ENCODE results near the gene CDK12. TPM values are rescaled to one million over a fixed set of nuclear protein-coding genes. Genes with fewer than 3 reads are reported as not detected.

The CDK12 gene
- total RNA-seq, 1 donor from 2014 or later = 55.7 TPM

DNA sequence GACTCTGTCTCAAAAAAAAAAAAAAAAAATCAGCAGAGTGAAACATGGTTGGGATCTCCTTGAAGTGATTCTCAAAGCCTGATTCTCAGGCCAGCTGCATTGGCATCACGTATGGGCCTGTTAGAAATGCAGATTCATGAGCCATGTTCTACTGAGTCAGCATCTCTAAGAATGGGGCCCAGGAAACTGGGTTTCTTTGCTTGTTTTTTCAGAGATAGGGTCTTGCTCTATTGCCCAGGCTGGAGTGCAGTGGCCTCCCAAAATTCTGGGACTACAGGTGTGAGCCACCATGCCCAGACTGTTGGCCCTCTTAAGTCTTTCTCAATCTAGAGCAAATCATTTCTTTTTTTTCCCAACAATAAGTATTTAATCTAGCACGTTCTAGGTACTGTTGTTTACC is 47.7 kb downstream of the CDK12 start:
- Histone ChIP-seq H3K9ac (ENCODE audit: low read length) (no peak overlapping the region), H3K4me3 (ENCODE audit: insufficient read depth, low read depth, low read length) (no peak overlapping the region), H4K20me1 (ENCODE audit: insufficient read depth, low read length) (peaks cover 13% of the 10 kb centered on the region), H3K4me2 (ENCODE audit: low read length) (no peak overlapping the region), H3K79me2 (ENCODE audit: insufficient read depth, low read length) (peaks cover 15% of the 10 kb centered on the region), H3K36me3 (ENCODE audit: insufficient read depth, low read length) (peaks cover 40% of the 10 kb centered on the region), H3K9me3 (ENCODE audit: insufficient read depth, low read depth, low read length) (no peaks in the 10 kb centered on the region), H2AFZ (ENCODE audit: low read depth, low read length) (no peak overlapping the region), H3K27me3 (ENCODE audit: insufficient read depth, low read length) (no peaks in the 10 kb centered on the region), H3K4me1 (ENCODE audit: insufficient read depth, low read length) (no peaks in the 10 kb centered on the region), H3K27ac (ENCODE audit: low read depth, low read length) (no peak overlapping the region)
- no peak for TF ChIP-seq EZH2 (IDR thresholded peaks at IDR 0.05; ENCODE audit: insufficient read depth, low read length)
- TF ChIP-seq, protein P1, sequence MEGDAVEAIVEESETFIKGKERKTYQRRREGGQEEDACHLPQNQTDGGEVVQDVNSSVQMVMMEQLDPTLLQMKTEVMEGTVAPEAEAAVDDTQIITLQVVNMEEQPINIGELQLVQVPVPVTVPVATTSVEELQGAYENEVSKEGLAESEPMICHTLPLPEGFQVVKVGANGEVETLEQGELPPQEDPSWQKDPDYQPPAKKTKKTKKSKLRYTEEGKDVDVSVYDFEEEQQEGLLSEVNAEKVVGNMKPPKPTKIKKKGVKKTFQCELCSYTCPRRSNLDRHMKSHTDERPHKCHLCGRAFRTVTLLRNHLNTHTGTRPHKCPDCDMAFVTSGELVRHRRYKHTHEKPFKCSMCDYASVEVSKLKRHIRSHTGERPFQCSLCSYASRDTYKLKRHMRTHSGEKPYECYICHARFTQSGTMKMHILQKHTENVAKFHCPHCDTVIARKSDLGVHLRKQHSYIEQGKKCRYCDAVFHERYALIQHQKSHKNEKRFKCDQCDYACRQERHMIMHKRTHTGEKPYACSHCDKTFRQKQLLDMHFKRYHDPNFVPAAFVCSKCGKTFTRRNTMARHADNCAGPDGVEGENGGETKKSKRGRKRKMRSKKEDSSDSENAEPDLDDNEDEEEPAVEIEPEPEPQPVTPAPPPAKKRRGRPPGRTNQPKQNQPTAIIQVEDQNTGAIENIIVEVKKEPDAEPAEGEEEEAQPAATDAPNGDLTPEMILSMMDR (IDR thresholded peaks at IDR 0.05; ENCODE audit: insufficient read depth, low read depth, low read length) = no peak
- Mint-ChIP-seq H3K36me3 (ENCODE audit: low read depth, unreplicated experiment) (peaks cover 20% of the 10 kb centered on the region), H3K4me3 (ENCODE audit: unreplicated experiment) (no peak overlapping the region), H3K4me1 (ENCODE audit: low read depth, unreplicated experiment) (no peaks in the 10 kb centered on the region), H3K27me3 (ENCODE audit: low read depth, unreplicated experiment) (no peaks in the 10 kb centered on the region), H3K27ac (ENCODE audit: unreplicated experiment) (no peak overlapping the region), H3K9me3 (ENCODE audit: unreplicated experiment) (no peaks in the 10 kb centered on the region)
- no peak for DNase-seq (ENCODE audit: low read depth)
- FAIRE-seq = no peak

DNA sequence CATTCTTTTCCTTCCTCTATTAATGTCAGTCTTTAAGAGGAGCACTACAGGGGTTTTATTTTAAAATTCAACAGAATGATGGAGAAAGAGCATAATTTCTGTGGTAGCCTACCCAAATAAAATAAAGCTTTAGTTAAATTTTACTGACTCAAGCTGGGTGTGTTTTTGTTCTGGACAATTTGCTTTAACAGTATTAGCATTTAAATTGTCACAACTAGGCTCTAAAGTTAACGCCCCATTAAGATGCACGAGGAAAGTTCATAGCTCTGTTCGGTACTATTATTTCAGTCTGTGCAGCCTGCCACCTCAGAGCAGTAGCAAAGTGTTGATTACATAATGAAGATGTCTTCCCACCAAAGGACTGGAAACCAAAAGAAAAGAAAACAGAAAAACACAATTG is 52.0 kb downstream of the CDK12 start:
- H3K4me3 ChIP-seq (ENCODE audit: insufficient read depth, low read depth, low read length) = no peak overlapping the region
- Mint-ChIP-seq H3K27ac (ENCODE audit: unreplicated experiment) (no peak overlapping the region), H3K4me1 (ENCODE audit: low read depth, unreplicated experiment) (peaks cover 3% of the 10 kb centered on the region), H3K4me3 (ENCODE audit: unreplicated experiment) (no peak overlapping the region), H3K36me3 (ENCODE audit: low read depth, unreplicated experiment) (peaks cover 16% of the 10 kb centered on the region), H3K27me3 (ENCODE audit: low read depth, unreplicated experiment) (no peaks in the 10 kb centered on the region), H3K9me3 (ENCODE audit: unreplicated experiment) (no peaks in the 10 kb centered on the region)
- H3K9ac ChIP-seq (ENCODE audit: low read length) = no peak overlapping the region
- H3K4me2 ChIP-seq (ENCODE audit: low read length) = no peak overlapping the region
- H3K4me1 ChIP-seq (ENCODE audit: insufficient read depth, low read length) = peaks cover 4% of the 10 kb centered on the region
- TF ChIP-seq EZH2 (IDR thresholded peaks at IDR 0.05; ENCODE audit: insufficient read depth, low read length) = no peak
- H3K27me3 ChIP-seq (ENCODE audit: insufficient read depth, low read length) = no peaks in the 10 kb centered on the region
- no peak overlapping the region for H2AFZ ChIP-seq (ENCODE audit: low read depth, low read length)
- no peaks in the 10 kb centered on the region for H3K9me3 ChIP-seq (ENCODE audit: insufficient read depth, low read depth, low read length)
- DNase-seq (ENCODE audit: low read depth) (no peak), FAIRE-seq (no peak)
- peaks cover 54% of the 10 kb centered on the region for H3K36me3 ChIP-seq (ENCODE audit: insufficient read depth, low read length)
- H4K20me1 ChIP-seq (ENCODE audit: insufficient read depth, low read length) = peaks cover 8% of the 10 kb centered on the region
- H3K79me2 ChIP-seq (ENCODE audit: insufficient read depth, low read length) = peaks cover 5% of the 10 kb centered on the region
- H3K27ac ChIP-seq (ENCODE audit: low read depth, low read length) = no peak overlapping the region

DNA sequence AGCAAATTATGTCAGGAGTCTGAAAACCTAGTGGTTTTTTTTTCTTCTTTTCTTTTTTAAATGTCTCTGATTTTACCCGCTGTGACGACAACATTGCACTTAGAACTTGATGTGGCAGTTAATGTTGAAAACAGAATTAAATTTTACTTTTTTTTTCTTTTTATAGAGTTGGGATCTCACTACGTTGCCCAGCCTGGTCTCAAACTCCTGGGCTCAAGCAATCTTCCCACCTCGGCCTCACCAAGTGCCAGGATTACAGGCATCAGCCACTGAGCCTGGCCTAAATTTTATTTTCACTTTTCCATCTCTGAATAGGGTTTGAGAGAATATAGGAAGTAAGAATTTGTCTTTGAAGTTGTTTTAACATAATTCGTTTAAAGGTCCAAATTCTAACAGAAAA is 52.6 kb downstream of the CDK12 start:
- Histone ChIP-seq H2AFZ (ENCODE audit: low read depth, low read length) (no peak overlapping the region), H3K79me2 (ENCODE audit: insufficient read depth, low read length) (no peaks in the 10 kb centered on the region), H3K36me3 (ENCODE audit: insufficient read depth, low read length) (peaks cover 57% of the 10 kb centered on the region), H3K9me3 (ENCODE audit: insufficient read depth, low read depth, low read length) (no peaks in the 10 kb centered on the region), H3K4me2 (ENCODE audit: low read length) (no peak overlapping the region), H3K27ac (ENCODE audit: low read depth, low read length) (no peak overlapping the region), H4K20me1 (ENCODE audit: insufficient read depth, low read length) (peaks cover 3% of the 10 kb centered on the region), H3K4me3 (ENCODE audit: insufficient read depth, low read depth, low read length) (no peak overlapping the region), H3K4me1 (ENCODE audit: insufficient read depth, low read length) (peaks cover 4% of the 10 kb centered on the region), H3K9ac (ENCODE audit: low read length) (no peak overlapping the region), H3K27me3 (ENCODE audit: insufficient read depth, low read length) (no peaks in the 10 kb centered on the region)
- H3K4me3 Mint-ChIP-seq (ENCODE audit: unreplicated experiment) = no peak overlapping the region
- no peaks in the 10 kb centered on the region for H3K27me3 Mint-ChIP-seq (ENCODE audit: low read depth, unreplicated experiment)
- no peak overlapping the region for H3K27ac Mint-ChIP-seq (ENCODE audit: unreplicated experiment)
- TF ChIP-seq, protein P1 (IDR thresholded peaks at IDR 0.05; ENCODE audit: insufficient read depth, low read depth, low read length) = no peak
- no peak for TF ChIP-seq EZH2 (IDR thresholded peaks at IDR 0.05; ENCODE audit: insufficient read depth, low read length)
- FAIRE-seq = no peak
- H3K36me3 Mint-ChIP-seq (ENCODE audit: low read depth, unreplicated experiment) = peaks cover 14% of the 10 kb centered on the region
- DNase-seq (ENCODE audit: low read depth) = no peak
- H3K4me1 Mint-ChIP-seq (ENCODE audit: low read depth, unreplicated experiment) = peaks cover 3% of the 10 kb centered on the region
- H3K9me3 Mint-ChIP-seq (ENCODE audit: unreplicated experiment) = no peaks in the 10 kb centered on the region
